ENCODE measurements around the gene CMTM7.
"Not testable (repeated sequence)": the region's sequence is repeated elsewhere in the genome, so short reads cannot be mapped to it uniquely, and the experiment has no call there.

Gene CMTM7

GRCh38 chr3:32383136-32383711 is 8.4 kb upstream of the CMTM7 start:
- DNase-seq, result peak; percentile 2

GRCh38 chr3:32384938-32385337 is 6.7 kb upstream of the CMTM7 start:
- peak; percentile 5 for DNase-seq

- no peak for DNase-seq
Observed at GRCh38 chr3:32387512-32387911, 4.1 kb upstream of the CMTM7 start.

- not testable (repeated sequence) for DNase-seq
Observed at GRCh38 chr3:32389577-32389976, 2.1 kb upstream of the CMTM7 start.

- peak; percentile 18 for DNase-seq
Observed at GRCh38 chr3:32392536-32393302, 1.1 kb downstream of the CMTM7 start.

- no peak for DNase-seq
Observed at GRCh38 chr3:32395496-32395895, 3.8 kb downstream of the CMTM7 start.

GRCh38 chr3:32397941-32398340 is 6.3 kb downstream of the CMTM7 start:
- DNase-seq, result no peak

- no peak for DNase-seq
Observed at GRCh38 chr3:32398531-32398930, 6.9 kb downstream of the CMTM7 start.

- peak; percentile 61 for DNase-seq
Observed at GRCh38 chr3:32399030-32399620, 7.5 kb downstream of the CMTM7 start.

- peak; percentile 39 for DNase-seq
Observed at GRCh38 chr3:32401126-32401525, 9.5 kb downstream of the CMTM7 start.

GRCh38 chr3:32401556-32402081 is 10.0 kb downstream of the CMTM7 start:
- DNase-seq, result peak; percentile 80

GRCh38 chr3:32403663-32404062 is 12.0 kb downstream of the CMTM7 start:
- DNase-seq, result peak; percentile 76

GRCh38 chr3:32404714-32405113 is 13.1 kb downstream of the CMTM7 start:
- DNase-seq, result no peak

GRCh38 chr3:32405155-32405554 is 13.5 kb downstream of the CMTM7 start:
- no peak for DNase-seq

GRCh38 chr3:32405711-32406323 is 14.2 kb downstream of the CMTM7 start:
- peak; percentile 3 for DNase-seq

GRCh38 chr3:32406486-32407408 is 15.1 kb downstream of the CMTM7 start:
- DNase-seq, result peak; percentile 17

GRCh38 chr3:32410367-32411246 is 19.0 kb downstream of the CMTM7 start:
- DNase-seq, result no peak

GRCh38 chr3:32411442-32411841 is 19.8 kb downstream of the CMTM7 start:
- no peak for DNase-seq

GRCh38 chr3:32412887-32413286 is 21.2 kb downstream of the CMTM7 start:
- DNase-seq, result no peak

- DNase-seq, result no peak
Observed at GRCh38 chr3:32413845-32414521, 22.3 kb downstream of the CMTM7 start.

Data from DMS53 (cell line).